CD4-positive, alpha-beta memory T cell (primary cell): ENCODE data around the gene MCAT. TPM values are rescaled to one million over a fixed set of nuclear protein-coding genes. Genes with fewer than 3 reads are reported as not detected.

Experiments used
- polyA plus RNA-seq, 2 donors: library from polyadenylated mRNA; unstranded; fragments of 300-500 nt; fragmentation: Illumina TruSeq; gene quantifications; one replicate each; pipeline ENCODE4 v1.2.3, GENCODE V29; 2021
- total RNA-seq, 2 experiments: library from RNA; stranded (reverse); gene quantifications; one replicate each; pipeline ENCODE4 v1.2.3, GENCODE V29; 2021

MCAT gene
- total and polyA plus RNA-seq, 4 experiments from 2014 or later, result 5.7 to 13.1 (median 8.4) TPM

Other genes starting within 250 kb of the MCAT start
- gene PACSIN2, start 128.2 kb downstream of the MCAT start, total RNA-seq, result 10 to 100 TPM; 54.5 to 55.0 TPM
- 10 to 100 TPM; 24.6 to 35.9 TPM for gene PACSIN2, start 128.2 kb downstream of the MCAT start, polyA plus RNA-seq
- gene TTLL1, start 54.0 kb downstream of the MCAT start, total RNA-seq, result 1 to 10 TPM; 6.4 to 7.8 TPM
- 10 to 100 TPM; 10.1 to 15.6 TPM for gene TTLL1, start 54.0 kb downstream of the MCAT start, polyA plus RNA-seq
- gene BIK, start 32.6 kb downstream of the MCAT start, total RNA-seq, result 1 to 10 TPM; 2.5 to 2.7 TPM
- 1 to 10 TPM; 8.5 to 8.8 TPM for gene BIK, start 32.6 kb downstream of the MCAT start, polyA plus RNA-seq
- 10 to 100 TPM; 66.9 to 71.0 TPM for gene TSPO, start 8.2 kb upstream of the MCAT start, total RNA-seq
- gene TSPO, start 8.2 kb upstream of the MCAT start, polyA plus RNA-seq, result 100 to 1,000 TPM; 351 to 548 TPM
- gene TTLL12, start 43.7 kb upstream of the MCAT start, total RNA-seq, result 10 to 100 TPM; 28.5 to 29.6 TPM
- 10 to 100 TPM; 20.8 to 28.6 TPM for gene TTLL12, start 43.7 kb upstream of the MCAT start, polyA plus RNA-seq
- not detected for gene SCUBE1, start 200.0 kb upstream of the MCAT start, total RNA-seq
- gene SCUBE1, start 200.0 kb upstream of the MCAT start, polyA plus RNA-seq, result not detected